ENCODE measurements around the gene SLC6A19.

Gene SLC6A19

DNA sequence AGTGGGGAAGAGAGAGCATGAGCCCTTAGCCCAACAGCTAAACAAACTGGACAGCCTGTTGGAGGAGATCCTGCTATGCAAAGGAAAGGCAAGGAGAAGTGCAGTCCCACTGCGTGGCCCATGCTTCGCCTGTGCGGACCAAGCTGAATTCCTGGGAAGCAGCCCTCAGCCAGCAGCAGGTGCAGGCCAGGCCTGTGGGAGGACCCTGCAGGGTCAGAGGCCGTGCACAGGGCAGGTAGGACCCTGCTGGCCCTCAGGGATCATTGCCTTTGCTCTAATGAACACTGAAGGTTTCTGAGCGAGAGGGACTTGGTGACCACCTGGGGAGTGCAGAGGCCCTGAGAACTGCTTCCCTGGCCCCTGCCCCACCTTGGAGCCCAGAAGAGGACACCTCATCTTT is 6.0 kb upstream of the SLC6A19 start:
- DNase-seq (ENCODE audit: low read depth in 3 of 3) = no peak

DNA sequence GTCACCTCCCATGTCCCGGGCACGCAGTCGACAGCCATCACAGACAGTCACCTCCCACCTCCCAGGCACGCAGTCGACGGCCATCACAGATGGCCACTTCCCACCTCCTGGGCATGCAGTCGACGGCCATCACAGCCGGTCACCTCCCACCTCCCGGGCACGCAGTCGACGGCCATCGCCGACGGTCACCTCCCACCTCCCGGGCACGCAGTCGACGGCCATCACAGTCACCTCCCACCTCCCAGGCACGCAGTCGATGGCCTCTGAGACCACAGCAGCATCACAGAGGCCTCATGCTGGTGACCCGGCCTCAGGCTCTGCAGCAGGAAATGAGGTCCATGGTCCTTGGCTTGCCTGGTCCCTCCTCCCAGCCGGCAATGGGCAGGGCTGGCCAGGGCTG is 5.5 kb upstream of the SLC6A19 start:
- DNase-seq (ENCODE audit: low read depth in 3 of 3) = no peak

DNA sequence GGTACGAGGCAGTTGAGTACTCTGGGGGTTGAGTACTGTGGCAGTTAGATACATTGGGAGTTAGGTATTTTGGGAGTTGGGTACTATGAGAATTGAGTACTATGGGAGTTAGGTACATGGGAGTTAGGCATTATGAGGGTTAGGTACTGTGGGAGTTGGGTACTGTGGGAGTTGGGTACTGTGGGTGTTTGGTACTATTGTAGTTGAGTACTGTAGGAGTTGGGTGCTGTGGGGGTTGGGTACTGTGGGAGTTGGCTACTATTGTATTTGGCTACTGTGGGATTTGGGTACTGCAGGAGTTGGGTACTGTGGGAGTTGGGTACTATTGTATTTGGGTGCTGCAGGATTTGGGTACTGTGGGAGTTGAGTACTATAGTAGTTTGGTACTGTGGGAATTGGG is 4.8 kb upstream of the SLC6A19 start:
- no peak for DNase-seq (ENCODE audit: low read depth in 3 of 3)

DNA sequence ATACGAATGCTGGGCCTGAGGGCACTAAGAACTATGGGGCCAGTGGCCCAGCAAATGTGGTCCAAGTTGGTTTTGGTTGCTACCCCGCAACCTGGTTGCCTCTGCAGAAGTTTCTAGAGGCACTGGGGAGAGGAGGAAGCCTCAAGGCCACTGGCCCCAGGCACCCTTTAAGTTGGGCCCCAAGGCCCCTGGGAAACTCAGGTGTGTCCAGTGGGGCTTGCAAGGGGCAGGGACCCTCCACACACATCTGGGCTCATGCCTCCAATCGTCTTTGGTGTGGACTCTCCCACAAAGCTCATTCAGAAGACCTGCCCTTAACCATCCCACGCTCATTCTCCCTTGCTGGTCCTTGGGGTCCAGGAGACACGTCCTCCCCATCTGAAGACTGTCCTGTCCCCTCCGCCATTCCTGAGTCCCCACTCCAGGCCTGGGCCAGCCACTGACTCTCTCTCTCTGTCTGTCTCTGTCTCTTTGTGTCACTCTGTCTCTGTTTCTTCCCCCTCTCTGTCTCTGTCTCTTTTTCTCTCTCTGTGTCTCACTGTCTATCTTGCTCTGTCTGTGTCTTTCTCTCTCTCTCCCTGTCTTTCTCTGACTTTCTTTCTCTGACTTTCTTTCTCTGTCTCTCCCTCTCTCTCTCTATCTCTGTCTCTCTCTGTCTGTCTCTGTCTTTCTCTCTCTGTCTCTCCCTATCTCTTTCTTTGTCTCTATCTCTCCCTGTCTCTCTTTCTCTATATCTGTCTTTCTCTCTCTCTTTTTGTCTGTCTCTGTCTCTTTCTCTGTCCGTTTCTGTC is 3.3 kb upstream of the SLC6A19 start:
- no peak for DNase-seq (ENCODE audit: low read depth in 3 of 3)

DNA sequence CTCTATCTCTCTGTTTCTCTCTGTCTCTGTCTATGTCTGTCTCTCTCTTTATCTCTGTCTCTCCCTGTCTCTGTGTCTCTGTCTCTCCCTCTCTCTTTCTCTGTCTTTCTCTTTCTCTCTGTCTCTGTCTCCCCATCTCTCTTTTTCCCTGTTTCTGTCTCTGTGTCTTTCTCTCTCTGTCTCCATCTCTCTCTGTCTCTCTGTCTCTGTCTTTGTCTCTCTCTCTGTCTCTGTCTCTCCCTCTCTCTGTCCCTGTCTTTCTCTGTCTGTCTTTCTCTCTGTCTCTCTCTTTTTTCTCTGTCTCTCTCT is 2.1 kb upstream of the SLC6A19 start:
- no peak for DNase-seq (ENCODE audit: low read depth in 3 of 3)

DNA sequence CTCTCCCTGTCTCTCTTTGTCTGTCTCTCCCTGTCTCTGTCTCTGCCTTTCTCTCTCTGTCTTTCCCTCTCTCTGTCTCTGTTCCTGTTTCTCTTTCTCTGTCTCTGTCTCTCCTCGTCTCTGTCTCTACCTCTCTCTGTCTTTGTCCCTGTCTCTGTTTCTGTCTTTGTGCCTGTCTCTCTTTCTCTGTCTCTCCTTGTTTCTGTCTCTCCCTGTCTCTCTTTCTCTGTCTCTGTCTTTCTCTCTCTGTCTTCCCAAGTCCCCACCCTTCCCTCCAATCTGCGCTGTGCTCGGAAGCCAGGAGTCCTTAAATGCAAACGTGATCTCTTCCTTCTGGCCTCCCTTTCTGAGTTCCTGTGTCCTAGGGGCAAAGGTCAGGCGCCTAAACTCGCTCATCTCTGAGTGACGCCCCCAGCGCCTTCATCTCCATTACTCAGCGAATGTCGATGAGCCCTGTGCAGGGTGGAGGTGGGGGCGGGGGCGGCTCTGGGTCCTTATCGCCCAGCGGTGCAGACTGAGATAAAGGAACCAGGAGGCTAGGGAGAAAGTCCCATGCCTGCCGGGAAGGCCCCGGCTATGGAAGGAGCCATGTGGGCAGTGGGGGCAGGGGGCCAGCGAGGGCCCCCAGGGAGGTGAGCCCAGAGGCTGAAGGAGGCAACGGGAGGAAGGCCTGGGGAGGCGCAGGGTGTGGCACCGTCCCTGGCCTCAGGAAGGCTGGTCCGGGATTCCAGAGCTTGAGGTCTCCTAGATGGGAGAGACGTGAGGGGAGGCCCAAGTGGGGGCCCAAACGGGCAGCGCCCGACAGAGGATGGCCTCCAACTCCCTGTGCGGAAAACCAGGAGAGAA is 1.5 kb upstream of the SLC6A19 start:
- no peak for DNase-seq (ENCODE audit: low read depth in 3 of 3)

DNA sequence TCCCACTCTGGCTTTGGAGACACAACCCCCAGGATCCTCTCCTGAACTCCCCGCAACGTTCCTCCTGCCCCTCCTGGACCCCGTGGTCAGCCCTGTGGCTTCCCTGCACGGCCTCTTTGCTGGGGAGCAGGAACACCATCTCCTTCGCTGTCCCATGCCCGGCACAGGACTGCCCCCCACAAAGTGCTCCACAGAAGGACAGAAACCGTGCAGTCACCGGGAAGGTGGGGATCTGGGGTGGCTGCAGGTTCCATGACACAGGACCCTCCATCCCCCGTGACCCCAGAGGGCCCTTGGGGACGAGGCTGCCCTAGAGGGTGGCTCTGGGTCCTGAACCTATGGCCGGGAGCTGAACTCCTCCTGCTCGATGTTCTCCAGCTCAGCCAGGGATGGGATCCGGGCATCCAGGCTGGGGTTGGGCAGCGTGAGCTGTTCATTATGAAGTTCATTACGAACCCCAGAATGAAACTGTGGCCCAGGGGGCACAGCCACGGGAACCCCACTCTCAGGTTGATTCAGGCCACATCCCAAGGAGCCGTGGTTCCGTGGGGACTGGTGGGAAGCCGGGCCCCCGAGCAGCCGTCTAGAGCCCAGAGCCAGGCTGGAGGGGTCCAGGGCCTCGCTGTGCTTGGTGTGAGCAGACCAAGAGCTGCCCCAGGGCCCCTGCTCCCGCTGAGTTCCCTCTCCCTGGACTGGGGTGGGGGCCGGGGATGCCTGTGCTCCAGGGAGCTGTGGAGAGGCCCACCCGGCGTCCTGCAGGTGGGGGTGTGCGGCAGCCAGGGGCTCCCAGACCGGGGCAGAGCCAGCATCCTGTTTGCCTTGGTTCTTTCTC is 684 bp upstream of the SLC6A19 start:
- DNase-seq (ENCODE audit: low read depth in 3 of 3) = no peak

DNA sequence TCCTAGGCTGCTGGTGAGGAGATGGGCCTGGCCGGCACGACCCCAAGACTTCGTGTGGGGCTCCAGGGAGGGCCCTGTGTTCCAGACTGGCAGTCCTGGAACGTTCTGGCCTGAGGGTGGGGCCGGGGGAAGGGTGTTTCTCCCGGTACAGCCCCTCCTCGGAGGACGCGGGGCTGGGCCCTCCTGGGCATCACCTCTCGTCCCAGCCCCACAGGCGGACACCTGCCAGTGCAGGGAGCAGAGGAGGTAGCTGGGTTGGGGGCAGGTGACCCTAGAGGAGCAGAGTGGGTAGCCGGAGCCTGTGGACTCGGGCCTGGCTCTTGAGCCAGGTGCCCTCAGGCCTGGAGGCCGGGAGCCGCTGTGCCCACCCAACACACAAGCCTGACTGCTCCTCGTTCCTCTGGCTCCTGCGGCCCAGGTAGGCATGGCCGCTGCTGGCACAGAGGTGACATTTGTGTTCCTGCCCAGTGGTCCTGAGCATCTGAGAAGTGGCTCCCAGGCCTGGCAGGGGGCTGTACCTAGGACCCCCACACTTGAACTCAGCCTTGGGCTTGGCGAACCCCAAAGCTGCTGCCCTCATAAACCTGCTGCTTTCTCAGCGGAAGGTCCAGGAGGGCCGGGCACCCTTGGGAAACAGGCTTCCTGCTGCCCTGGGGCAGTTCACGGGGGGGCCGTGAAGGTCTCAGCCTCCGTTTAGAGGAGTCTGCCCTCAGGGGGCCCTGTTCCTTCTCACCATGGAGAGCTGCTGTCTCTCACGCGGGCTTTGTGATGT is 817 bp downstream of the SLC6A19 start:
- no peak for DNase-seq (ENCODE audit: low read depth in 3 of 3)

DNA sequence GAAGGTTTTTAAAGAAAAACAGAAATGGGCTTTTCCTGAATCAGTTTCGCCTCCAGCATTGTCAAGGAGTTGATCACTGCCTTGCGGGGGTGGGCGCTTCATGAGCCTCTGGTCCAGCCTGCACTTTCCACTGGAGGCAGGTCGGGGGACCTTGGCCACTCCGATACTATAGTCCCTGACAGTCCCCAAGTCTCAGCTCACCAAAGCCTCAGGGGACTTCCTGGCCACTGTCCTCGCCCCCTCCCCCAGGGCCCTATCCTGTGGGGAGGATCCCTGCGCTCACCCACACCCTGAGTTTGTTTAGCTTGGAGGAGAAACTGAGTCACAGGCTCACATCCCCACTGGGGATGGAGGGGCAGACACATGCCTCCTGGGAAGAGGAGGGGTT is 1.4 kb downstream of the SLC6A19 start:
- DNase-seq (ENCODE audit: low read depth in 3 of 3) = no peak

DNA sequence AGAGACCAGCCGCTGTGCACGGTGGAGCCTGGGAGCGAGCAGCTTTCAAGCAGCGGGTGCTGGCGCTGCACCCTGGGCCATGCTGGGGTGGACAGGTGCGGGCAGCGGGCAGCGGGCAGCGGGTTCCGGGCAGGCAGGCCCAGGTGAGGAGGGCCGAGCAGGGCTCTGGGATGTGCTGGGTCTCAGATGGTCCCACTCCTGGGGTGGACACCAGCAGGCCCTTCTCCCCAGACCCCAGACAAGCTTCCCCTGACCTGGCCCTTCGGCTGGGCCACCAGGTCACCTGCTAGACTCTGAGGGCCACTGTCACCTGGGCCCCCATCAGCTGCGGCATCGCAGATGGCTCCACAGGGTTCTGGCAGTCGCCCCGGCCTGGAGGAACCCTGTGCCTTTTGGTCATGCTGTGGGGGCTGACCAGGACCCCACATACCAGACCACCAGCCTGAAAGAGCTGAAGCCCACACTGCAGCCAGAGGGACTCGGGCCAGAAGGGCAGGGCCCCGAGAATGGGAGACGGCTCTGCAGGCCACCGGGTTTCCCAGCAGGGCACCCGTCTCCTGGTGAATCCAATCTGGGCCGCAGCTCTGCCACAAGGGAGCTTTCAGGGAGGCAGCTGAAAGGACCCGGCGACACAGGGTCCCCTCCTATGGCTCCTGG is 2.0 kb downstream of the SLC6A19 start:
- DNase-seq (ENCODE audit: low read depth in 3 of 3) = no peak

DNA sequence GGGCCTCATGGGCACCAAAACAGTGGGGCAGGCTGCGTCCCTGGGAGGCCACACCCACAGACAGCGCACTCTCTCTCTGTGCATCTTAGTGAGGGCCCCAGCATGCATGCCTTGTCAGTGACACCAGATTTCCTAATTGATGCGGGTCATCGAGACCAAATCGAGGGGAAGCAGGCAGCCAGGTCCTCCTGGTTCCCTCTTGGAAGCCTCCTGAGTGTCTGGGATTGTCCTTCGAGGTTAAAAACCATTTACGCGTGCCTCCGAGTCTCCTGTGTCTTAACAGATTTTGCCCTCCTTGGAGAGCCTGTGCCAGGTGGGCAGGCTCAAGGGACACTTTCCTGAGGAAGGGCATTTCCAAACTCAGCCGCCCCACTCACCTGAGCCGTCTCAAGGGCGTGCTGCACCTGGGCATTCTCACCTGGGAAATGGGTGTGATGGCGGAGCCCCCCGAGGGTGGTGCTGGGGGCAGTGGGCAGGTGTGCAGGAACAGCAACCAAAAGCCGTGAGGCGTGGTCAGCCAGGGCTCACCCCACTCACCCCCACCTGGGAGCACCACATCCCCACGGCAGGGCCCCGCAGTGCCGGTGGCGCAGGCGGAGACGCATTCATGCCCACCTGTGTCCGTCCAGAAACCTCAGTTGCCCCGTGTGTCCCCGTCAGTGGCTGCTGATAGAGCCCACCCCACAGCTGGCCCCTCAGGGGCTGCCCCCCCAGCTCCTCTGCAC is 2.7 kb downstream of the SLC6A19 start:
- DNase-seq (ENCODE audit: low read depth in 3 of 3) = no peak

DNA sequence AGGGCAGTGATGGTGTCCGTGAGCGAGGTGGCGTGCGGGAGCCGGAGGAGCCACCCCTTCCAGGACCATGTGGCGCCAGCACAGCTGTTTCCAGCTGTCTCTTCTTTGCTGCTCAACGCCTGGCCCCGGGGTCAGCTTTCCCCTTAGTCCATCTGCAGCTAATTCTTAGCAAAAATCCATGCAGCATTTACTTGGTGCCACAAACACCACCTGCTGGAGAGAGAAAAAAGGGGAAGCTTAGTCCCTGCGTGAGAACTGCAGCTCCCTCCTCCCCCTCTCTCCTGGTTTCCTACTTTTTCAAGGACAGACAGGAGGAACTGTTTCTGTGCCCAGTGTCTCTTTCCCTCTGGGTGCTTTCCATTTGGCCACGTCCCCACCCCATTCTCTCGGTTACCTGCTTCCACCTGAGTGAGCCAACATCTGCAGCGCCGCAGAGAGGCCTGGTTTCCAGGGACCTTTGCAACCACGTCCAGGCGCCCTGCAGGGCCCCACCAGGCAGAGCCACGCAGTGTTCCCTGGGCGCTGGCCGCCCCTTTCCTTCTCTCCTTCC is 3.4 kb downstream of the SLC6A19 start:
- DNase-seq (ENCODE audit: low read depth in 3 of 3) = no peak

DNA sequence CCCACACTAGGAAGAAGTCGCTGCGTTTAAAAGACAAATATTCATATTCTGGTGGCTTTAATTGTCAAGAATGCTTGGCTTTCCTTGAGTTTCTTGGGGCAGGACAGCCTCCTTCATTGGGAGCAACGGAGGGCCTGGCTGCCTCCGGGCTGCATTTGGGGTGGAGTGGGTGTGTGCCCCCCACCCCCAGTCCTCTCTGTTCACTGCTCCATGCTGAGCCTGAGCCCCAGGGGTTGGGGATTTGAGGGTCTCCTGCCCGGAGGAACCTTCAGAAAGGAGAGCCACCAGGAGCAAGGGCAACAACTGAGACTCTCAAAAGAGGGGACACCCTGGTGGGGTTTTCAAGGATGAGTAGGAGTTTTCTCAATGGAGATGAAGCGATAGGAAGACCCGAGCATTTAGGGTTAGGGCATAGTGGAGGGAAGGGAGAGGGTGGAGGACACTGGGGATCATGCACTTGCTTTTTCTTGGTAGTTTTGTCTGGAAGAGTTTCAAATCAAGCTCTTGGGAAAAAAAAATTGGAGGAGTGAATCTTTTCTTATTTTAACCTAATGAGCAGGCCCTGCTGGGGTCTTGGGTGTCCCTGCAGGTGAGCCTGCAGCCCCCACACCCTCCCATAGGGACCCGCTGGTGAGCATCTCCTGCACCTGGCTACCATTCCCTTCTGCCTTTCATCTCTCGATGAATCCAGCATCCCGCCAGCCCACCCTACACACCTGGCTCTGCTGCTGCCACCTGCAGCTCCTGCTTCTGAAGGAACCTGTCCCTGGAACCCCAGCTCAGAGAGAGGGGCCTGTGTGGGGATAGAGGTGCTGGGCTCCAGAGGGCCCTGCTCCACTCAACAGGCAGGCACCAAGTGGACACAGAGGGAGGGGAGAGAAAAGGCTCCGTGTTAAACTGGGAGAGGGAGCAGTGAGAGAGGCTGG is 4.1 kb downstream of the SLC6A19 start:
- DNase-seq (ENCODE audit: low read depth in 3 of 3) = no peak

DNA sequence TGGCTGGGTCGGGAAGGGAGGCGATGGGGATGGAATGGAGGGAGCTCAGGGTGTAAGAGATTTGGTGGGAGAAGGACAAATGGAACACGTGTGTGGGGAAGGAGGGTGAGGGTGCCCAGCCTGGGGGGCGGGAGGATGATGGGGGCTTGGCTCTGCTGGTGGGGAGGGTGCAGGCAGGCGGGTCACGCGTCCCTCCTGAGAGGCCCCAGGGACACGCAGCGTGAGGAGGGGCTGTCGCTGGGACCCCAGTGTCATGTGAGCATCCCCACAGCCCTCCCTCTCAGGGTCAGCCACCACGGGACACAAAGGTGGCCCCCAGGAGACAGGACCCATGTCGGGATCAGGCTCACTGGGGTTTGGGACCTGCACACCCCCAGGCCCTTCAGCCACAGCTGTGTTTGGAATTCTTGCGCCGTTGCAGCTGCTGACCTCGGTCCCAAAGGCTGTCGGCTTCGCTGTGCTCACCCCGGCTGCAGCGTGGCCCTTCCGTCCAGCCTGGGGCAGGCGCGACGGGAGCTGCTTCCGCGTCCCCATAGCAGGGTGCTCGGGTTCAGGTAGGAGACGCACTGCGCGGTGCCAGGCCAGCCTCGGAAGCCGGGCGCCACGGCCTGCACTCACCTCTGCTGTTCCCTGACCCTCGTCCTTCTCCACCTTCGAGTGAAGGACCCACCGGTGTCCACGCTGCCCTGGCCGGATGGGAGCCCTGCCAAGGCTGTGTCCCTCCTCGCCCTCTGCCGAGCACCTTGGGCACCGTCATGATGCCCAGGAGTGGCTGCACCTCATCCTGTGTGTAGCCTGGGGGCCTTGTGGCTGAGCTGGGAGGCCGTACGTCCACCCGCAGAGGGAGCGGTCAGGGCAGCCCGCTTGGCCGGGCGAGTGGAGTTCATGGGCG is 5.4 kb downstream of the SLC6A19 start:
- no peak for DNase-seq (ENCODE audit: low read depth in 3 of 3)

DNA sequence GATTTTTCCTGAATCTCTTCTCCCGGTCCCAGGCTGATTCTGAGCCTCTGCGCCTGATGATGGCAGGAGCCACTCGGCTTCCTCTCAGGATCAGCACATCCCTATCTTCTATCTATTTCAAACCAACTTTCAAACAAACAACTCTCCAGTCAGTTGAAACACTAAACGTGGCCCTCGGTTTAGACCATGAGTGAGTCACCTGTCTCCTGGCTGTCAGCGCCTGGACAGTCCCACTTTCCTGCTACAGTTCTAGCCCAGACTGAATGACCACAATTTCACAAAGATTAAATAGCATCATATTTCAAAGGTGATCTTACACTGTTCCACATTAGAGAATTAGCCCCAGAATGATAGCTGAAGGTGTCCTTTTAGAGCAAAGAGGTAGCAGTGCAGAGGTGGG is 6.2 kb downstream of the SLC6A19 start:
- no peak for DNase-seq (ENCODE audit: low read depth in 3 of 3)

DNA sequence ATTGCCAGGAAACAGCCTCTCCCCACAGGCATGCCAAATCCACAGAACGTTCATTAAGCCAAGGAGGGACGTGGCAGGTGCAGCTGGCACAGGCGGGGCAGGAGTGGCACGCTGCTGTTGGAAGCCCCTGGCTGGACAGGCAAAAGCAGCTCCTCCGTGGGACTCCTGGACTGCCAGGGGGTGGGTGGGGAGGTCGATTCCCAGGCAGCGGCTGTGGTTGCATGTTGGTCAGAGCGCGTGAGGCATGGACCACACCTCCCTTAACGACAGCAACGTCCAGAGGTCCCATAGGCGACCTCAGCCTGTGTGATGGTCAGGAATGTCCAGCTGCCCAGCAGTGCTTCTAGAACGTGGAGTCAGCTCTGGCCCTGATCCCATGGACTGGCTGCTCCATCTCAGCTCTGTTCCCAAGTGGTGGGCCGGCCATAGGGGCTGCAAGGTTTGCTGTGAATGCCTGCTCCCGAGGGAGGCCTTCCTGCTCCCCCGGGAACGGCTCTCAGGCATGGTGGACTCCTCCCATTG is 6.9 kb downstream of the SLC6A19 start:
- DNase-seq (ENCODE audit: low read depth in 3 of 3) = no peak

DNA sequence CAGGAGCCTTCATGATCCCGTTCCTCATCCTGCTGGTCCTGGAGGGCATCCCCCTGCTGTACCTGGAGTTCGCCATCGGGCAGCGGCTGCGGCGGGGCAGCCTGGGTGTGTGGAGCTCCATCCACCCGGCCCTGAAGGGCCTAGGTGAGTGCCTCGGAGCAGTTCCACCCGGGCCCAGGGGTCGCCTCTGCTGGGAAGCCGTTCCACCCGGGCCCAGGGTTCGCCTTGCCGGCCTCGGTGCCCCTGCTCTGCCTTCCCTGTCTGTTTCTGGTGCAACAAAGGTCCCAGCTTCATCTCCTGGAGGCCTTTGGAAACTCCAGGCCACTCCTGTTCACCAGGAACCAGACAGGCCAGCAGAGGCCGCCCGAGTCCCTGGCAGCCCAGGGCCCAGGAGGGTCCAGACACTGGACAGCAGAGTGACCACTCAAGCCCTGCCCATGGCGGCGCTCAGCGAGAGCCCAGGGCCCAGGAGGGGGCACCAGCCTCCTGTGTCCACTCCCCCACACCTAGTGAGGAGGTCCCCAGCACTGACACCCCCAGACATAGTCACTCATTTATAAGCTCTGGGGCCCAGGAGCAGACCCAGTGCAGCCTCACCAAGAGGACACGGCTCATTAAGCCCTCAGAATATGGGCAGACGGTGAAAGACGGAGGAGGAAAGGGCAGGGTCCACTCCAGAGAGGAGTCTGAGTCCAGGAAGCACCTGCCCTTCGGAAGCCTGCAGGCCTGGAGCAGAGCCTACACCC is 7.5 kb downstream of the SLC6A19 start:
- DNase-seq (ENCODE audit: low read depth in 3 of 3) = no peak

All from stimulated activated CD4-positive, alpha-beta T cell treated with anti-CD3 and anti-CD28 coated beads, TNF-alpha, amount 100 ng/mL, for 24 hours (primary cell).